ENCODE results near the gene PTMS. TPM values are rescaled to one million over a fixed set of nuclear protein-coding genes. Genes with fewer than 3 reads are reported as not detected.

Gene PTMS
- total and polyA plus RNA-seq, 12 donors, result 27.0 to 1,405 (median 150) TPM

GRCh38 chr12:6770094-6770493 is 3.9 kb downstream of the PTMS start:
- peaks cover 18 to 33% of the 10 kb centered on the region in 2 donors for H3K4me1 ChIP-seq (replicated peaks in 1 of 2)
- WGBS, 4 donors, result 85 to 95% (median 88%) methylated on average over 10 to 12 of the region's 12 CpGs

GRCh38 chr12:6770600-6770999 is 4.4 kb downstream of the PTMS start:
- TF ChIP-seq POLR2A (IDR thresholded peaks at IDR 0.05) (no peak), CTCF (IDR thresholded peaks at IDR 0.05) (no peak)
- H3K9me3 ChIP-seq (replicated peaks in 1 of 3), result no peaks in the 10 kb centered on the region
- DNase-seq, result no peak
- H3K36me3 ChIP-seq (replicated peaks in 1 of 2), result peaks cover 0 to 10% of the 10 kb centered on the region in 2 donors
- H3K27ac ChIP-seq, result peak overlapping the region in 2 of 5 donors; percentile 56 to 73
- H3K4me1 ChIP-seq (replicated peaks in 1 of 2), result peaks cover 14 to 28% of the 10 kb centered on the region in 2 donors
- intact Hi-C loops (cut with DNase I), result no loop called here
- no peaks in the 10 kb centered on the region for H3K27me3 ChIP-seq
- 76 to 85% (median 83%) methylated on average over 9 to 10 of the region's 10 CpGs for WGBS, 4 donors
- no peak overlapping the region for H3K4me3 ChIP-seq

More at GRCh38 chr12:6770094-6770493, 3.9 kb downstream of the PTMS start:
- intact Hi-C loops (cut with DNase I), result no loop called here
- peaks cover 0 to 10% of the 10 kb centered on the region in 2 donors for H3K36me3 ChIP-seq (replicated peaks in 1 of 2)
- no peaks in the 10 kb centered on the region for H3K27me3 ChIP-seq
- peak overlapping the region in 1 of 5 donors; percentile 73 for H3K27ac ChIP-seq
- H3K4me3 ChIP-seq, result no peak overlapping the region
- DNase-seq, result no peak
- TF ChIP-seq POLR2A (IDR thresholded peaks at IDR 0.05) (no peak), CTCF (IDR thresholded peaks at IDR 0.05) (no peak)
- H3K9me3 ChIP-seq (replicated peaks in 1 of 3), result no peaks in the 10 kb centered on the region

GRCh38 chr12:6771091-6771495 is 4.9 kb downstream of the PTMS start:
- intact Hi-C loops (cut with DNase I), result no loop called here
- WGBS, 4 donors, result 65 to 96% (median 90%) methylated on average over 3 to 4 of the region's 4 CpGs
- no peak overlapping the region for H3K4me3 ChIP-seq
- H3K27ac ChIP-seq, result peak overlapping the region in 2 of 5 donors; percentile 56 to 73
- peaks cover 11 to 25% of the 10 kb centered on the region in 2 donors for H3K4me1 ChIP-seq (replicated peaks in 1 of 2)
- H3K27me3 ChIP-seq, result no peaks in the 10 kb centered on the region
- H3K36me3 ChIP-seq (replicated peaks in 1 of 2), result peaks cover 0 to 10% of the 10 kb centered on the region in 2 donors
- no peaks in the 10 kb centered on the region for H3K9me3 ChIP-seq (replicated peaks in 1 of 3)
- TF ChIP-seq POLR2A (IDR thresholded peaks at IDR 0.05) (no peak), CTCF (IDR thresholded peaks at IDR 0.05) (no peak)
- DNase-seq, result peak in 6 of 7 donors; percentile 49 to 78 (median 60)

GRCh38 chr12:6771509-6772330 is 5.6 kb downstream of the PTMS start:
- TF ChIP-seq CTCF (IDR thresholded peaks at IDR 0.05), result no peak
- no peak for TF ChIP-seq POLR2A (IDR thresholded peaks at IDR 0.05)
- intact Hi-C loops (cut with DNase I), result no loop called here
- Histone ChIP-seq H3K4me3 (no peak overlapping the region), H3K36me3 (replicated peaks in 1 of 2) (peaks cover 0 to 10% of the 10 kb centered on the region in 2 donors), H3K27me3 (no peaks in the 10 kb centered on the region), H3K4me1 (replicated peaks in 1 of 2) (peaks cover 11 to 25% of the 10 kb centered on the region in 2 donors), H3K27ac (peak overlapping the region in 2 of 5 donors; percentile 56 to 73), H3K9me3 (replicated peaks in 1 of 3) (no peaks in the 10 kb centered on the region)
- WGBS, 4 donors, result 55 to 63% (median 59%) methylated on average over 12 of the region's 12 CpGs
- DNase-seq, result peak in 2 of 7 donors; percentile 45 to 48

Measured in adrenal gland (tissue), 12 donors.